Body of pancreas (tissue), 4 donors: ENCODE results near the gene EMC1.

Experiments used
- POLR2A ChIP-seq, 3 donors: fragments of 450-650 bp; IDR thresholded peaks; one replicate each; pipeline ENCODE4 v1.6.1; 2016; ENCODE audit warnings: antibody characterized with exemption in 3 of 3, mild to moderate bottlenecking in 2 of 3
- TF ChIP-seq, protein P1 (sequence below), 7 experiments: fragments of 450-650 bp in 4 of 7; fragments of 200-600 bp in 3 of 7; sonication (generic) in 3 of 7; IDR thresholded peaks; one replicate each; pipeline ENCODE4 v1.5.1; 2016 to 2019; ENCODE audit warnings: antibody characterized with exemption in 7 of 7

DNA sequence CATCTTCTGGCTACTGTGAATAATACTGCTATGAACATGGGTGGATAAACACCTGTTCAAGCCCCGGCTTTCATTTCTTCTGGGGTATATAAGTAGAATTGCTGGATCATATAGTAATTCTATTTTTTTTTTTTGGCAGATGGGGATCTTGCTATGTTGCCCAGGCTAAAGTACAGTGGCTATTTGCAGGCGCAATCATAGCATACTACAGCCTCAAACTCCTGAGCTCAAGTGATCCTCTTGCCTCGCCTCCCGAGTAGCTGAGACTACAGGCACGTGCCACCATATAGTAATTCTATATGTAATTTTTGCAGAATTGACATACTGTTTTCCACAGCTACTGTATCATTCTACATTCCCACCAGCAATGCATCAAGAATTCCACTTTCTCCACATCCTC lies 69.1 kb downstream of the EMC1 start:
- TF ChIP-seq, protein P1, sequence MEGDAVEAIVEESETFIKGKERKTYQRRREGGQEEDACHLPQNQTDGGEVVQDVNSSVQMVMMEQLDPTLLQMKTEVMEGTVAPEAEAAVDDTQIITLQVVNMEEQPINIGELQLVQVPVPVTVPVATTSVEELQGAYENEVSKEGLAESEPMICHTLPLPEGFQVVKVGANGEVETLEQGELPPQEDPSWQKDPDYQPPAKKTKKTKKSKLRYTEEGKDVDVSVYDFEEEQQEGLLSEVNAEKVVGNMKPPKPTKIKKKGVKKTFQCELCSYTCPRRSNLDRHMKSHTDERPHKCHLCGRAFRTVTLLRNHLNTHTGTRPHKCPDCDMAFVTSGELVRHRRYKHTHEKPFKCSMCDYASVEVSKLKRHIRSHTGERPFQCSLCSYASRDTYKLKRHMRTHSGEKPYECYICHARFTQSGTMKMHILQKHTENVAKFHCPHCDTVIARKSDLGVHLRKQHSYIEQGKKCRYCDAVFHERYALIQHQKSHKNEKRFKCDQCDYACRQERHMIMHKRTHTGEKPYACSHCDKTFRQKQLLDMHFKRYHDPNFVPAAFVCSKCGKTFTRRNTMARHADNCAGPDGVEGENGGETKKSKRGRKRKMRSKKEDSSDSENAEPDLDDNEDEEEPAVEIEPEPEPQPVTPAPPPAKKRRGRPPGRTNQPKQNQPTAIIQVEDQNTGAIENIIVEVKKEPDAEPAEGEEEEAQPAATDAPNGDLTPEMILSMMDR (IDR thresholded peaks at IDR 0.05), result no peak
- no peak for TF ChIP-seq POLR2A (IDR thresholded peaks at IDR 0.05)
